K562 (cell line): ENCODE results near the gene CYP2W1. TPM values are rescaled to one million over a fixed set of nuclear protein-coding genes. Genes with fewer than 3 reads are reported as not detected.

Source experiments
- FOXA3 ChIP-seq, 2 experiments: fragments of 450-650 bp in 1 of 2; sonication (generic) in 1 of 2; formaldehyde crosslinking; IDR thresholded peaks in 1 of 2; conservative IDR thresholded peaks in 1 of 2; 2 replicates each; pipeline versions ENCODE4 v1.4.0 to v1.8.0; 2020 to 2022; ENCODE audit warnings: mild to moderate bottlenecking in 2 of 2, missing genetic modification reagents in 1 of 2
- HCFC1 ChIP-seq: IDR thresholded peaks from 2 replicates; pipeline ENCODE4 v1.6.1; 2012; ENCODE audit warnings: low read depth, low read length, improper control_type of control experiment
- POLR2AphosphoS2 ChIP-seq: IDR thresholded peaks from 2 replicates; pipeline ENCODE4 v1.6.1; 2012; ENCODE audit warnings: low read length, improper control_type of control experiment
- ZBED1 ChIP-seq: IDR thresholded peaks from 2 replicates; pipeline ENCODE4 v1.6.1; 2014
- polyA plus RNA-seq, 8 experiments: library from polyadenylated mRNA; depleted of rRNA in 4 of 8; stranded (reverse) in 5 of 8; unstranded in 3 of 8; fragments of >200 nt; fragmentation: Nextera tagmentation in 2 of 8; fragmentation: Illumina TruSeq in 1 of 8; extraction: Ambion mirVana in 2 of 8; extraction: Trizol in 1 of 8; gene quantifications; 2 replicates each; pipeline versions ENCODE4 v1.2.1 to v1.2.3, GENCODE V29; 2011 to 2014; ENCODE audit warnings: inconsistent platforms in 1 of 8, missing spikeins in 1 of 8
- total RNA-seq, 7 experiments: library from RNA; depleted of rRNA in 6 of 7; stranded (reverse); fragments of >200 nt in 6 of 7; fragmentation: Illumina TruSeq in 2 of 7; extraction: Trizol in 2 of 7; gene quantifications; 2 replicates each; pipeline versions ENCODE4 v1.2.1 to v1.2.3, GENCODE V29; 2011 to 2021; ENCODE audit warnings: low replicate concordance in 1 of 7
- TF ChIP-seq, protein P1 (sequence below): fragments of 250-450 bp; sonication (Bioruptor Pico); IDR thresholded peaks from 2 replicates; pipeline ENCODE4 v1.4.0; 2020
- TF ChIP-seq, protein P2 (sequence below): fragments of 450-650 bp; formaldehyde crosslinking; IDR thresholded peaks from 2 replicates; pipeline ENCODE4 v1.4.0; 2022; ENCODE audit warnings: missing genetic modification characterization
- TF ChIP-seq, protein P3 (sequence below): sonication (generic); formaldehyde crosslinking; IDR thresholded peaks from 2 replicates; pipeline ENCODE4 v1.4.0; 2020; ENCODE audit warnings: mild to moderate bottlenecking, missing genetic modification reagents
- TF ChIP-seq, protein P4 (sequence below): fragments of 450-650 bp; formaldehyde crosslinking; IDR thresholded peaks from 2 replicates; pipeline ENCODE4 v1.4.0; 2020; ENCODE audit warnings: mild to moderate bottlenecking, mixed read lengths
- TF ChIP-seq, protein P5 (sequence below), 2 experiments: fragments of 450-650 bp; IDR thresholded peaks; 2 replicates each; pipeline ENCODE4 v1.6.1; 2016

CYP2W1 gene
- total and polyA plus RNA-seq, 9 of the 15 experiments (the other 6 are each of a cell fraction or from before 2014, with no cell fraction given) = not detected

DNA sequence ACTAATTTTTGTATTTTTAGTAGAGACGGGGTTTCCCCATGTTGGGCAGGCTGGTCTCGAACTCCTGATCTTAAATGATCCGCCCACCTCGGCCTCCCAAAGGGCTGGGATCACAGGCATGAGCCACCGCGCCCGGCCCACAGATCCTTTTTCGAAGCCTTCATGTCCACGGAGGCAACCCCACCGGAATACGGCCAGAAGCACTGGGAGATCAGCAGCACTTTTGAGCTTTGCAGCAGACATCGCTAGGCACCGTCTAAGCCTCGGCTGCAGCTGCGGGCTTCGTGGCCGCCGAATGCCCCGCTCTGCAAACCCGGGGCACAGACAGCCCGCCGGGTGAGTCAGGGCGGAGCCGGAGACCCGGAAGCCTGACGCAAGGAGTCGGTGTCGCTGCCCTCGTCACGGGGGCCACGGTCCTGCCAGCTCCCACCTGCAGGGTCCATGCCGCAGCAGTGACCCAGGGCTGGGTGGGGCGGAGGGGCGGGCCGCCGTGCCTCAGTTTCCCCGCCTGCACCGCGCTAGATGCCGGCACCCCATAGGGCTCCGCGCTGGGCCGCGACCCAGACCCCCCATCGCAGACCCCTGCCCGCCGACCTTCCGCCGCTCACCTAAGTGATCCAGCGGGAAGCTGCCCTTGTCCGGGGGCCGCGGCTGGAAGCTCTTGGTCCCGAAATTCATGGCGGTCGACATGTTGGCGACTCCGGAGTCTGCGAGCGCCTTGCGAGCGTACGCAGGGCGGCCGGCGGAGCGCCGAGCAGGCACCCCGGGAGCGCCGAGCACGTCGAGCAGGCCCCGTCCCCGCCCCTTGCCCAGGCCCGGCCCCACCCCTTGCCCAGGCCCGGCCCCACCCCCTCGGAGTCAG lies 7.9 kb upstream of the CYP2W1 start, which contains the start of gene COX19 (continued):
- TF ChIP-seq, protein P1, sequence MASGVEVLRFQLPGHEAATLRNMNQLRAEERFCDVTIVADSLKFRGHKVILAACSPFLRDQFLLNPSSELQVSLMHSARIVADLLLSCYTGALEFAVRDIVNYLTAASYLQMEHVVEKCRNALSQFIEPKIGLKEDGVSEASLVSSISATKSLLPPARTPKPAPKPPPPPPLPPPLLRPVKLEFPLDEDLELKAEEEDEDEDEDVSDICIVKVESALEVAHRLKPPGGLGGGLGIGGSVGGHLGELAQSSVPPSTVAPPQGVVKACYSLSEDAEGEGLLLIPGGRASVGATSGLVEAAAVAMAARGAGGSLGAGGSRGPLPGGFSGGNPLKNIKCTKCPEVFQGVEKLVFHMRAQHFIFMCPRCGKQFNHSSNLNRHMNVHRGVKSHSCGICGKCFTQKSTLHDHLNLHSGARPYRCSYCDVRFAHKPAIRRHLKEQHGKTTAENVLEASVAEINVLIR (CRISPR knock-in tag) = no peak
- TF ChIP-seq, protein P2, sequence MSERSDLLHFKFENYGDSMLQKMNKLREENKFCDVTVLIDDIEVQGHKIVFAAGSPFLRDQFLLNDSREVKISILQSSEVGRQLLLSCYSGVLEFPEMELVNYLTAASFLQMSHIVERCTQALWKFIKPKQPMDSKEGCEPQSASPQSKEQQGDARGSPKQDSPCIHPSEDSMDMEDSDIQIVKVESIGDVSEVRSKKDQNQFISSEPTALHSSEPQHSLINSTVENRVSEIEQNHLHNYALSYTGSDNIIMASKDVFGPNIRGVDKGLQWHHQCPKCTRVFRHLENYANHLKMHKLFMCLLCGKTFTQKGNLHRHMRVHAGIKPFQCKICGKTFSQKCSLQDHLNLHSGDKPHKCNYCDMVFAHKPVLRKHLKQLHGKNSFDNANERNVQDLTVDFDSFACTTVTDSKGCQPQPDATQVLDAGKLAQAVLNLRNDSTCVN (CRISPR knock-in tag) = 0 out of 2 replicates have a peak, but pooled peaks have one; percentile 8
- TF ChIP-seq, protein P3, sequence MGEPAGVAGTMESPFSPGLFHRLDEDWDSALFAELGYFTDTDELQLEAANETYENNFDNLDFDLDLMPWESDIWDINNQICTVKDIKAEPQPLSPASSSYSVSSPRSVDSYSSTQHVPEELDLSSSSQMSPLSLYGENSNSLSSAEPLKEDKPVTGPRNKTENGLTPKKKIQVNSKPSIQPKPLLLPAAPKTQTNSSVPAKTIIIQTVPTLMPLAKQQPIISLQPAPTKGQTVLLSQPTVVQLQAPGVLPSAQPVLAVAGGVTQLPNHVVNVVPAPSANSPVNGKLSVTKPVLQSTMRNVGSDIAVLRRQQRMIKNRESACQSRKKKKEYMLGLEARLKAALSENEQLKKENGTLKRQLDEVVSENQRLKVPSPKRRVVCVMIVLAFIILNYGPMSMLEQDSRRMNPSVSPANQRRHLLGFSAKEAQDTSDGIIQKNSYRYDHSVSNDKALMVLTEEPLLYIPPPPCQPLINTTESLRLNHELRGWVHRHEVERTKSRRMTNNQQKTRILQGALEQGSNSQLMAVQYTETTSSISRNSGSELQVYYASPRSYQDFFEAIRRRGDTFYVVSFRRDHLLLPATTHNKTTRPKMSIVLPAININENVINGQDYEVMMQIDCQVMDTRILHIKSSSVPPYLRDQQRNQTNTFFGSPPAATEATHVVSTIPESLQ = peak; percentile 45; the same call in 1 of the 2 replicates
- peak in 1 of 2 experiments; percentile 78; a peak in 2 of 4 replicates for TF ChIP-seq FOXA3 (CRISPR knock-in tag; conservative IDR thresholded peaks at IDR 0.05 in 1 of 2, IDR thresholded peaks at IDR 0.05 in 1 of 2)
- TF ChIP-seq, protein P4, sequence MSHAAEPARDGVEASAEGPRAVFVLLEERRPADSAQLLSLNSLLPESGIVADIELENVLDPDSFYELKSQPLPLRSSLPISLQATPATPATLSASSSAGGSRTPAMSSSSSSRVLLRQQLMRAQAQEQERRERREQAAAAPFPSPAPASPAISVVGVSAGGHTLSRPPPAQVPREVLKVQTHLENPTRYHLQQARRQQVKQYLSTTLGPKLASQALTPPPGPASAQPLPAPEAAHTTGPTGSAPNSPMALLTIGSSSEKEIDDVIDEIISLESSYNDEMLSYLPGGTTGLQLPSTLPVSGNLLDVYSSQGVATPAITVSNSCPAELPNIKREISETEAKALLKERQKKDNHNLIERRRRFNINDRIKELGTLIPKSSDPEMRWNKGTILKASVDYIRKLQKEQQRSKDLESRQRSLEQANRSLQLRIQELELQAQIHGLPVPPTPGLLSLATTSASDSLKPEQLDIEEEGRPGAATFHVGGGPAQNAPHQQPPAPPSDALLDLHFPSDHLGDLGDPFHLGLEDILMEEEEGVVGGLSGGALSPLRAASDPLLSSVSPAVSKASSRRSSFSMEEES (CRISPR knock-in tag) = no peak
- TF ChIP-seq HCFC1 = peak; percentile 84
- TF ChIP-seq, protein P5, sequence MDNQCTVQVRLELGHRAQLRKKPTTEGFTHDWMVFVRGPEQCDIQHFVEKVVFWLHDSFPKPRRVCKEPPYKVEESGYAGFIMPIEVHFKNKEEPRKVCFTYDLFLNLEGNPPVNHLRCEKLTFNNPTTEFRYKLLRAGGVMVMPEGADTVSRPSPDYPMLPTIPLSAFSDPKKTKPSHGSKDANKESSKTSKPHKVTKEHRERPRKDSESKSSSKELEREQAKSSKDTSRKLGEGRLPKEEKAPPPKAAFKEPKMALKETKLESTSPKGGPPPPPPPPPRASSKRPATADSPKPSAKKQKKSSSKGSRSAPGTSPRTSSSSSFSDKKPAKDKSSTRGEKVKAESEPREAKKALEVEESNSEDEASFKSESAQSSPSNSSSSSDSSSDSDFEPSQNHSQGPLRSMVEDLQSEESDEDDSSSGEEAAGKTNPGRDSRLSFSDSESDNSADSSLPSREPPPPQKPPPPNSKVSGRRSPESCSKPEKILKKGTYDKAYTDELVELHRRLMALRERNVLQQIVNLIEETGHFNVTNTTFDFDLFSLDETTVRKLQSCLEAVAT (IDR thresholded peaks at IDR 0.05) = peak in 1 of 2 experiments; percentile 100; a peak in 2 of 4 replicates
- peak; percentile 48; the same call in 1 of the 2 replicates for TF ChIP-seq POLR2AphosphoS2
- TF ChIP-seq ZBED1 = 0 out of 2 replicates have a peak, but pooled peaks have one; percentile 33
